ENCODE data around the gene WNK1.
"Not testable (repeated sequence)": the region's sequence is repeated elsewhere in the genome, so short reads cannot be mapped to it uniquely, and the experiment has no call there.

Gene WNK1

GRCh38 chr12:750366-751191 lies 1.8 kb upstream of the WNK1 start:
- DNase-seq: no peak

- peak; percentile 90 for DNase-seq
Observed at GRCh38 chr12:751192-751998, 984 bp upstream of the WNK1 start.

DNA sequence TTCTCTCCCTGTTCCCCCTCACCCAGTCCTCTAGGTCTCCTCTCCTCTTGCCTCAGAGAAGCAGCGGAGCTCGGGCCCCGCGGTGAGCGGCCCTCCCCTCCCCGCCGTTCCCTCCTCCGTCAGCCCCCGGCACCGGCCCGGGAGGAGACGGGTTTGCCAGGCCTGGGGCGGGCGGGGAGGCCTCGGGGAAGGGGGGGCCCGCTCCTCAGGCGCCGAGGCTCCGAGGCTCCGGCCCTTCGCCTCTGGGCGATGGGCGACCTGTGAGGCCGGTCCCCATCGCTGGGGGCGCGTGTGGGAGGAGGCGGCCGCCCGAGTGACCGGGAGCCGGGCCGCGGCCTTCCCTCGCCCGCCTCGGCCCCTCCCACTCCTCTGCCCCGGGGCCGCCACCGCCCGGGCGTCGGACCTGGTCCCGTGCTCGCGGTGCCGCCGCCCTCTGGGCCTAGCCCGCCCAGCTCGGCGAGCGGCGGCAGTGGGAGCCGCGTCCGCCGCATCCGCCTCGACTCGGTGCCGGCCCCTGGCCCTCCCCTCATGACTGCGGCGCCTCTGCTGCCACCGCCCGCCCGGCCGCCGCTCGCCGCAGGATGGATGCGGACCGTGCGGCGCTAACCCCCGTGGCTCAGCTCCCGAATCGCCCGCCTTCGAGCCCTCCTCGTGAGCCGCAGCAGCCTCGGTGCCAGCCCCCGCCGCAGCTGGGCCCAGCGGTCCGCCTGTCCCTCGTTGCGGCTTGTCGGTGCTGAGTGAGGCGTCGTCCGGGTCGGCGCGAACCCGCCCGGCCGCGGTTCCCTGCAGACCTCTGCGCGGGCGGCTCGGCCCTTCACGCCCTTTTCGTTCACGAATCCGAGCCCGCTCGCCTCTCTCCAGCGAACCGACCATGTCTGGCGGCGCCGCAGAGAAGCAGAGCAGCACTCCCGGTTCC lies 574 bp downstream of the WNK1 start:
- peak; percentile 57 for DNase-seq

- DNase-seq: peak; percentile 40
Observed at GRCh38 chr12:753611-754472, 1.5 kb downstream of the WNK1 start.

GRCh38 chr12:754473-754820 lies 2.1 kb downstream of the WNK1 start:
- no peak for DNase-seq

GRCh38 chr12:754851-755562 lies 2.6 kb downstream of the WNK1 start:
- peak; percentile 24 for DNase-seq

DNA sequence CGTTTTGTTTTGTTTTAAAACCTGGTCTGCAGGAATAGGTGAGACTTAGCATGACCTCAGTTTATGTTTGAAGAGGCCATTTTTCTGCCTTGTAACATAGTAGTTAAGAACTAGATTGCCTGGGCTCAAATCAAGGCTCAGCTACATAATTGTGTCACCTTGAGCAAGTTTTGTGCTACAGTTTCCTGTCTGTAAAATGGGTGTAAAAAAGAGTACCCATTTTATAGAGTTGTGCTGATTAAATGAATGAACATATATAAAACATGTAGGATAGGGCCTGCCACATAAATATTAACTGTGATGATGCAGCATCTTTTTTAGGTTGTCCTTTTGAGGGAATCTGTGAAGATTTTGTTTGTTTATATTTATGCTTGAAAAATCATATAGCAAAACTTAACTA lies 7.2 kb downstream of the WNK1 start:
- DNase-seq: no peak

DNA sequence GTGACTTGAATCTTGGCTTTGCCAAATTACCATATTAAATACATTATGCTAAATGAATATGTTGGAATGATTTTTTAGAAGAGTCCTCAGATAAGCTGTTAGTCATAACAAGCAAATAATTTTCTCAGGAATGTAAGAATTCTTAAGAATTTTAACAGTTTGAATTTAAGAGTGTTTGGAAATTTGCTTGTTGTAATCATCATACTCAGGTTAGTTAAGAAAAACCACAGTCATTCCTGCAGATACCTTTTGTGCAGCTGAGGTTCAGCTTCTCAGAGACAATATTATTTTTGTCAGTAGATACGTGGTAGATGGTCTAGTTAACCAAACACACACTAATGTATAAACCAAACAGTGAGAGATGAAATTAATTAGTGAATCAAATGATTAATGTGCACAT lies 8.9 kb downstream of the WNK1 start:
- DNase-seq: no peak

DNA sequence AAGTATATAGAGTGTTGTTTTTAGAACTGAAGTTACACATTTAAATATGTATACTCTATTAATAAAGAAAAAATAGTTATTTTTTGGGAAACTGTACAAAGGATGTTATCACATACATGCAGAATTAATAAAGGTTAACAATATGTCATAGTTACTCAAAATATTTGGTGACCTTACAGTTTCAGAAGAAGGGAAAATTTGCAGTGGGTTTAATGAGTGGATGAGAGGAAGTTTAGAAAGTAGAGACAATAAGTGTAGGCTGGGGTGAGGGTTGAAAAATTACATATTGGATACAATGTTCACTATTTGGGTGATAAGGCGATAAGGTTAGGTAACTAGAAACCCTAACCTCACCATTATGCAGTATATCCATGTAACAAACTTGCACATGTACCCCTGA lies 13.5 kb downstream of the WNK1 start:
- no peak for DNase-seq

GRCh38 chr12:768434-768833 lies 16.1 kb downstream of the WNK1 start:
- no peak for DNase-seq

DNA sequence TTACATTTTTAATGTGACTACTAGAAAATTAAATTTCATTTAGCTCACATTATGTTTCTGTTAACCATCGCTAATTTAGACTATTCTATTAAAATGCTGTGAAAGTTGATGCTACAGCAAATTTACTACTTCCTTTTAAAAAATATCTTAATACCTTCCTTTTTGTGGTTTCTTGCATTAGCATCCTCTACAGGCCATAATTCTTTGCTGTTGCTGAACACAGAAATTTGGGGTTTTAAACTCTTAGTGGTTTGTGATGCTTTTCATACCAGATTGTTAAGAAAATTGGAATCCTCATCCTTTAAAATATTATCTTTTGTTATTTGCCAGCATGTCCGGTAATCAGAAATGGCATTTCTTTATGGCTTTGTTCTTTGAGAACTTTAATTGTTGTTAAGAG lies 18.1 kb downstream of the WNK1 start:
- no peak for DNase-seq

DNA sequence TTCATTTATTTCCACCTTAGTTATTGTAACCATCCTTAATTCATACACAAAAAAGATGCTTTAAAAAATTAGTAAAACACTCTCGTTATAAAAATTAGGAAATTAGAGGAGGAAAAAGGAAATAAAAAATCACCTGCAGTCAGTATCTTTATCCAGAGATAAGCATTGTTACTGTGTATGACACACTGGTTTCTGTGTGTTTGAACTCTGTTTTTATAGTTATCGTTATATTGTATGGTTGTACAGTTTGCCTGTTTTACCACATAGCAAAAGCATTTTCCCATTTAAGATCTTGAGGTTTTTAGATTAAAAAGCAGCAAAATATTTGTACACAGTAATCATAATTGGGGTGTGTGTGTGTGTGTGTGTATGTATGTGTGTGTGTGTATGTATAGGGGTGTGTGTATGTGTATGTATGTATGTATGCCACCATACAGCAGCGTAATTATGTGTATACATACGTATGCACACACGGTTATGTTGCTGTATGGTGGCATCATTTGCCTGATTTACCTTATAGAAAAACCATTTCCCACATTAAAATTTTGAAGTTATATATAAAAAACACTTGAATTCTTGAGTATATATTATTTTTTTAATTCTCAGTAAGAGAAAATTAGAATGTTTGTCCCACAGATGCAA lies 19.8 kb downstream of the WNK1 start:
- DNase-seq: no peak

DNA sequence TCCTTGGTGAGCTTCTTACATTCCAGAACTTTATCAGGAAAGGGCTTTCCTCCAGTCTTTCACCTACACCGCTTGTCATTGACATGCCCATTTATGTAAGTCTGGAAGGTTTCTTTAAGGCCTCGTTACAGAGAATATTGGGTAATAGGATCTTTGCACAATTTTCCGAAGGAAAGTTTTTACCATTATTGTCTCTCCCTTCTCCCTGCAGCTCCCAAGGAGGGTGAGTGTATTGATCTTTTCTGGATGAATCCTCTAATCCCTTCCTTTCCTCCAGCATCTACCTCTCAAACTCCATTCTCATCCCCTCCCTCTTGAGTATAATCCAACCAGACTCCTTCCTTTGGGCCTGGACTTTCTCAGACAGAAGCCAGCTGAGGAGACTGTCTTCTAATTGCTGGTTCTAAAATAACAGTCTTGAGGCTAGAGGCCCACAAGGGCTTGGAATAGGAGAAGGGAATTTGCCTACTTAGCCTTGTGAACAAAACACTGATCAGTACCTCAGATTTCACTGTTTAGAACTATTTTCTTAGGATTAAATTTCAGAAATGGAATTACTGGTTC lies 21.8 kb downstream of the WNK1 start:
- DNase-seq: no peak

DNA sequence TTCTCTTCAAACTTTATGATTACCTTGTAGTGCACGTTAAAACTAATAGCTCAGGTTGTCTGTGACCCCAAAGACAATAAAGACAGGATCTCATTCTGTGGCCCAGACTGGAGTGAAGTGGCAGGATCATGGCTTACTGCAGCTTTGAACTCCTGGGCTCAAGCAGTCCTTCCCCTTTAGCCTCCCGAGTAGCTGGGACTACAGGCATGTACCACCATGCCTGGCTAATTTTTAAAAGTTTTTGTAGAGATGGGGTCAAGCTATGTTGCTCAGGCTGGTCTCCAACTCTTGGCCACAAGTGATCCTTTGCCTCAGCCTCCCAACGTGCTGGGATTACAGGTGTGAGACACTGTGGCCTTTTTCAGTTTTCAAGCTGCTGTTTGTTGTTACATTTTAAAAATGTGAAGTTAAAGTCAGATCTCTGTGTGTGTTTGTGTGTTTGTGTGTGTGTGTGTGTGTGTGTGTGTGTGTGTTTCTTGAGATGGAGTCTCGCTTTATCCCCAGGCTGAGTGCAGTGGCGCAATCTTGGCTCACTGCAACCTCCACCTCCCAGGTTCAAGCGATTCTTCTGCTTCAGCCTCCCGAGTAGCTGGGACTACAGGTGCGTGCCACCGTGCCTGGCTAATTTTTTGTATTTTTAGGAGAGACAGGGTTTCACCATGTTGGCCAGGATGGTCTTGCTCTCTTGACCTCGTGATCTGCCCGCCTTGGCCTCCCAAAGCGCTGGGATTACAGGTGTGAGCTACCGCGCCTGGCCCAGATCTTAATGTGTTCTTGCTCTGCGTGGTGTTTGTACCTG lies 23.8 kb downstream of the WNK1 start:
- not testable (repeated sequence) for DNase-seq

- not testable (repeated sequence) for DNase-seq
Observed at GRCh38 chr12:776772-777373, 24.5 kb downstream of the WNK1 start.

DNA sequence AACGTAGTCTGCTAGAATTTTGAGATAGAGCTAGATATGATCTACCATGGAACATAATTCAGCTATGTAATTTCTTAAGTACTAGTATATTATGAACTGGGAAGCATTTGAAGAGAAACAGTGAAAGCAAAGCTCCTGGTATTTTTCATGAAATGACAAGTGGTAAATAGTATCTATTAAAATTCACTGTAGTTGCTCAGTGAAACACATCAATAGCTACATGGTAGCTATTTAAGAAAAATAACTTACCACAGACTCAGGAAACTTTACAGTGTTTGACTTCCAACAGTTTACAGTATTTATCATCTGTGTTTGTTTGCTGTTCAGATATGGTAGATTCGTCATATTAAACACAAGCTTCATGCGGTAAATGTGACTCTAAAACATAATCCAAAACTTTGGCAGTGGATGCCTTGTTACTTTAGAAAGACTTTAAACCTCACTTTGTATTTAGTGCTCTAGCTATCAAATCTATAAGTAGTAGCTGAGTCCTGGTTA lies 25.2 kb downstream of the WNK1 start:
- no peak for DNase-seq

- no peak for DNase-seq
Observed at GRCh38 chr12:778615-779014, 26.2 kb downstream of the WNK1 start.

GRCh38 chr12:779745-780734 lies 27.7 kb downstream of the WNK1 start:
- DNase-seq: no peak
